Subcutaneous adipose tissue (tissue), 4 donors: ENCODE results near the gene UBE2O. TPM values are rescaled to one million over a fixed set of nuclear protein-coding genes. Genes with fewer than 3 reads are reported as not detected.

Experiments
- CTCF ChIP-seq: fragments of 450-650 bp; IDR thresholded peaks from one replicate; pipeline ENCODE4 v1.5.1; 2016; ENCODE audit warnings: low read depth, mild to moderate bottlenecking, control low read depth, antibody characterized with exemption, moderate library complexity
- total RNA-seq, 4 donors: library from RNA; depleted of rRNA; stranded (reverse); fragments of >200 nt; gene quantifications; one replicate each; pipeline ENCODE4 v1.1.0, GENCODE V29; 2016

The UBE2O gene
- total RNA-seq, 4 donors from 2014 or later, result 7.2 to 14.3 (median 12.6) TPM

DNA sequence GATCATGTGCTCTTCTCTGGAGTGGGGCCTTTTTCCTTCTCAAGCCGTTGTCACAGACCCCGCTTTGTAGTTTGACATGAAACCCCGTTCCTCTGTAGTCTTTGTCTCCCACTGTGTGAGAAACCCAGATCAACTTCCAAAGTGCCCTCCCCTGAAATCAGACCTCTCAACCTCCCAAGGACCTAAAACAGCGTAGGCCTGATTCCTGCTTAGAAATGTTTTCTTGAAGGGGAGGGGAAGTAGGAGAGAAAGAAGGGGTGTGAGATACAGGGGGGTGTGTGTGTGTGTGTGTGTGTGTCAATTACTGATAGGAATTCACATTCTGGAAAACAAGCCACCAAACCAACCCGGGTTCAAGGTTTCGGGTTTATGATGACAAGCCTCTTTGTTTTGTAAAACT, 1.4 kb downstream of the UBE2O start:
- no peak for TF ChIP-seq CTCF

DNA sequence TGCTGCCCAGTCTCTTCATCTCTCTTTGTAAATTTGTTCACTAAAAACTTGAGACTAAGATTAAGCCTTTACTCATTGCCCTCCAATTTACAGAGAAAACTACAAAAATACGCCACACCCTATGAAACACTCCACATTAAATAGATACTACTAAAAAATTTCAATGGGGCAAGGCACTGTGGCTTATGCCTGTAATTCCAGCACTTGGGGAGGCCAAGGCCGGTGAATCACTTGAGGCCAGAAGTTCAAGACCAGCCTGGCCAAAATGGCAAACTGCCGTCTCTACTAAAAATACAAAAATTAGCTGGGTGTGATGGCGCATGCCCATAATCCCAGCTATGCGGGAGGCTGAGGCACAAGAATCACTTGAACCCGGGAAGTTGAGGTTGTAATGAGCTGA, 3.8 kb downstream of the UBE2O start:
- no peak for TF ChIP-seq CTCF

DNA sequence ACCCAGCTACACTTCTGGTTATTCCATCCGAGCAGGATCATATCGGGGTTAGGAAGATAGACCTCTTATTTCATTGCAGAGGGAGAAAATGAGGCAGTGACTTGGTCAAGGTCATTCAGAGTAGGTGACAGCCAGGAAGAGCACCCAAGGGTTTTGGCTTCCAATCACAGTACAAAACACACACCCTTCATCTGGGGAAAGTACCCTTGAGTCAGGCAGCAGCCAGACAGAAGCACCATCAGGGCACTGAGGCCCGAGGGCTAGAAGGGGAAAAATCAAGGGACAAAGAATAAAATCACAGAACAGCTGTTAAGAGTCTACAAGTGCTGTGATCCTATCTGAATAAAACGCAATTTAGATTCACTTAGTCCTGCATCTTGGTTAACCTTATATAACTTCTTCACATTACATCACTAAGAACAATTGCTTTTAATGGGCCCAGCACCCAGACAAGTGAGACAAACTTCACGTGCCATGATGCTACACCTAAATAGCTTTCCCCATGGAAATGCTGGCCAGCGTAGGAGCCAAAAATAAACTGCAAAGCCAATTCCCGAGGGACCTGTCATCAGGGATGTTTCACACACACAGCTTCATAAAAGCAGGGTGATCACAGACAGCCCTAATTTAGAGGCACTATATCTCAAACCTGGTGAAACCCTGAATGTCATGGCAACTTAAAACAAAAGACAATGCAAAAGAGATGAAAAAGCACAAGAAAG, 4.9 kb downstream of the UBE2O start:
- TF ChIP-seq CTCF, result no peak

GRCh38 chr17:76446449-76447231, 6.3 kb downstream of the UBE2O start:
- TF ChIP-seq CTCF, result no peak

DNA sequence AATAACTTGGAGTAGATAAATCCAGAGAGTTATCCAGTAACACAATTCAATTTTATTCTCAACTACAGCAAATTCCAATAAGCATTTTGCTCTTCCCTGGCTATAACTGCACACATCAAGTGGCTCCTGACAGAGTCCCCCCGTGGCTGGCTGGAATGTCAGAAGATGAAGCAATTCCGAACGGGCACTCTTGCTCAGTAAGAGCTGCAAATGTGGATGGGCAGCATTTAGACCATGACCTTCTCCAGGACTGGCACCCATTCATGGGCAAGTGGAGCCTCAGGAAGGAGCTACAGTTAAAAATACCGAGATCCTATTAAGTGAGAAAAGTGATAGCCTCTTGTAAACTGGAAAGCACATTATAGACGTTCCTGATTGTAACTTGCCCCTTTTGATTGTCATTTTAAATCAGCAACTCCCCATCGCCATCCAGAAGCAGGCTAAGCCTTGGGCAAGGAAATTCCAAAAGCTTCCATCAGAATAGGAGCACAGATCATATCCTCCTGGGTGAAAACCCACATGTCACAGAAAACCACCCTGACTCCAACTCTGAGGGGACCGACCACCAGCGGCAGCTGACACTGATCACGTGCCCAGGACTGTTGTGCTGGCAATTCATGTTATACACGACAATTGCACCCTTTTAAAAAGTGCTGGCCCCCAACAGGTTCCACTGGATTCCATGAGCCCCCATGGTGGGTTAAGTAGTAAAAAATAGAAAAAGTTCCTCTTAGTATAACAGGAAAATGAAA, 7.1 kb downstream of the UBE2O start:
- no peak for TF ChIP-seq CTCF

GRCh38 chr17:76444518-76445311, 8.2 kb downstream of the UBE2O start:
- no peak for TF ChIP-seq CTCF
